SJCRH30 (cell line): Measurements from ENCODE around the gene ZBTB33. TPM values are rescaled to one million over a fixed set of nuclear protein-coding genes. Genes with fewer than 3 reads are reported as not detected.

Experiments used
- total RNA-seq: library from RNA; depleted of rRNA; stranded (reverse); fragments of >200 nt; shearing (Covaris generic); gene quantifications from 2 replicates; pipeline ENCODE4 v1.2.3, GENCODE V29; 2014; rRNA removed

ZBTB33 gene
- total RNA-seq, 1 experiment from 2014 or later, result 70.5 TPM

Other genes with a start within 250 kb of the ZBTB33 start
- not detected in 2 replicates for gene RHOXF2B, start 173.1 kb upstream of the ZBTB33 start, total RNA-seq
- gene RHOXF1, start 134.9 kb upstream of the ZBTB33 start, total RNA-seq, result not detected in 2 replicates
- gene RHOXF2, start 92.2 kb upstream of the ZBTB33 start, total RNA-seq, result not detected in 2 replicates
- gene TMEM255A, start 60.6 kb downstream of the ZBTB33 start, total RNA-seq, result 0.06 TPM in 1 of 2 replicates, not detected in the other
- not detected in 2 replicates for gene ATP1B4, start 111.3 kb downstream of the ZBTB33 start, total RNA-seq
- gene LAMP2, start 218.5 kb downstream of the ZBTB33 start, total RNA-seq, result 137 and 143 TPM in 2 replicates